WTC11 (cell line): ENCODE results near the gene SLC12A2.

Experiments
- CDX4 ChIP-seq: fragments of 250-450 bp; sonication (Bioruptor Pico); IDR thresholded peaks from 2 replicates; pipeline ENCODE4 v1.9.0; 2021; ENCODE audit warnings: moderate library complexity, mild to moderate bottlenecking, inconsistent platforms, borderline replicate concordance
- CTCF ChIP-seq: fragments of 200-600 bp; IDR thresholded peaks from 2 replicates; pipeline ENCODE4 v1.8.0; 2022; ENCODE audit warnings: antibody characterized with exemption
- FOXP1 ChIP-seq: sonication (generic); formaldehyde crosslinking; IDR thresholded peaks from 2 replicates; pipeline ENCODE4 v1.8.0; 2022; ENCODE audit warnings: missing genetic modification reagents, mild to moderate bottlenecking, moderate library complexity, borderline replicate concordance
- SMAD3 ChIP-seq: sonication (generic); formaldehyde crosslinking; IDR thresholded peaks from 2 replicates; pipeline ENCODE4 v1.8.0; 2022; ENCODE audit warnings: missing genetic modification reagents, mild to moderate bottlenecking, borderline replicate concordance
- USF2 ChIP-seq: sonication (generic); formaldehyde crosslinking; IDR thresholded peaks from 2 replicates; pipeline ENCODE4 v1.8.1; 2023; ENCODE audit warnings: mild to moderate bottlenecking, missing genetic modification reagents, moderate library complexity
- ZNF121 ChIP-seq: sonication (generic); formaldehyde crosslinking; IDR thresholded peaks from 2 replicates; pipeline ENCODE4 v1.8.0; 2023; ENCODE audit warnings: missing genetic modification reagents

GRCh38 chr5:128236334-128236733 lies 152.8 kb downstream of the SLC12A2 start:
- TF ChIP-seq CTCF (no peak), USF2 (CRISPR knock-in tag) (no peak), ZNF121 (CRISPR knock-in tag) (no peak), SMAD3 (CRISPR knock-in tag) (no peak), CDX4 (CRISPR knock-in tag) (no peak), FOXP1 (CRISPR knock-in tag) (no peak)
